GM19397 (cell line): Measurements from ENCODE around the gene KIAA1614.

ENCODE experiments used
- ATAC-seq: cut with Tn5 transposase; IDR thresholded peaks from one replicate; pipeline ENCODE4 v1.9.1; 2021; ENCODE audit warnings: mild to moderate bottlenecking, moderate library complexity; ENCODE audit not compliant: unreplicated experiment

Gene KIAA1614

DNA sequence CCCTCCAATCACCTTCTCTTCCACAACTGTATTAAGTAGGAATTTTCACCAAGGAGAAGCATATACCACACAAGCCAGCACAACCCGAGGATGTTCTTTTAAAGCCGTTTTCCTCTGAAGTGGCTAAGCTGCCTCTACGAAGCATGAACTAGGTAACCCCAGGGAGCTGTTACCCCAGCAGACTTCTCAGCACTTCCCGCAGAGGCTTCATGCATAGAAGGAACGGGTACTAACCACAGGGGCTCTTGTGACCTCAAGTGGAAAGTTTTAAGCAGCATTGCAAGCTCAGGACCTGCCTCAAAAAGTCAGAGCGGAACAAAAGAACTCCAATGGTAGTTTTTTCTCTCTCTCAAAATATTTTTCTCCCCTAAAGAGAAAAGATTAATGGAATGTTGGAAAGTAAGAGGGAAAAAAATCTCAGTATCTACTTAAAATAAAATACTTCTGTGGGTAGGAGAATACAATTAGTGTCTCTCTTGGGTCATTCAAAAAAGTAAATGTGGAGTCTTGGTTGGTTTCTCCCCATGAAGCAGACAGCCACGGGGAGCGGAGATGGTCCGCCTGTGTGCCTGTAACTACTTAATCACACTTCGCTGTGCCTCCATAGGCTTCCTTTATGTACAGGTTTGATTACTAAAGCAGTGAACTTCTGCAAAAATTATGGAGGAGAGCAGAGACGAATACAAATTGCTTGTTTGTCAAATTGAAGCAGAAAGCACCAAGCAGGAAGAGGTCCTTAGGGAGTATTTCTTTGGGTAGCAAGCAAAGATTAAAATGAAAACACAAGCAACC lies 69.1 kb downstream of the KIAA1614 start:
- peak; percentile 79 for ATAC-seq

DNA sequence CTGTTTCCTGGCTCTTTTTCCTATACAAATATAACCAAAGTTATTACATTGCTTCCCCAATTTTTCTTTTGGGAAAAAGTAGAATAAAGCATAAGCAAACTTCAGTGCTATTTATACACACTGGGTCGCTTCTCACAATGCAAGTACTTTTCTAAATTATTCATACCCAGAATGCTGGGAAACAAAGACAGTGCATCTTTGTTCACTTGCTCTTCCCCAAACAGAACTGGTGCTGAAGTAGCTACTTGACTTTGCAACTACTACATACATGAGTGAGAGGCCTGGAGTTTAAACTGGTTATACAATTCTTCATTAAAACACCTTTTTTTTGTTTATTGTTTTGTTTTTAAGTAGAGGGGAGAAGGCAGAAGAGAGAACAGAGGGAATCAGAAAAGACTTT lies 69.7 kb downstream of the KIAA1614 start:
- ATAC-seq, result no peak

- no peak for ATAC-seq
Measured at GRCh38 chr1:180988253-180988752, 75.6 kb downstream of the KIAA1614 start.

DNA sequence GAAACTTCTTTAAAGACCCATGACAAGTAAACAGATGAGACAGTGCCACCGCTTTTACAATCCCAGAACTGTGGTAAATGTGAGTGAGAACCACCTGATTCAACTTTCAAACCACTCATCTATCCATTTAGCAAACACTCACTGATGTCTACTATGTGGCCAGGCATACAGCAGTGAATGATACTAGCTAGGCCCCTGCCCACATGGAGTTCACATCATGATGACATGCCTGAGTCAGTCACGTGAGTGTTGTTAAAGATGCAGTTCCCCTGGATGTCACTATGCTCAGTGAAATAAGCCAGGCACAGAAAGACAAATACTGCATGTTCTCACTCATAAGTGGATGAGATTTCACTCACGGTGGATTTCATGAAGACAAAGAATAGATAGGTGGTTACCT lies 81.6 kb downstream of the KIAA1614 start:
- ATAC-seq, result no peak

DNA sequence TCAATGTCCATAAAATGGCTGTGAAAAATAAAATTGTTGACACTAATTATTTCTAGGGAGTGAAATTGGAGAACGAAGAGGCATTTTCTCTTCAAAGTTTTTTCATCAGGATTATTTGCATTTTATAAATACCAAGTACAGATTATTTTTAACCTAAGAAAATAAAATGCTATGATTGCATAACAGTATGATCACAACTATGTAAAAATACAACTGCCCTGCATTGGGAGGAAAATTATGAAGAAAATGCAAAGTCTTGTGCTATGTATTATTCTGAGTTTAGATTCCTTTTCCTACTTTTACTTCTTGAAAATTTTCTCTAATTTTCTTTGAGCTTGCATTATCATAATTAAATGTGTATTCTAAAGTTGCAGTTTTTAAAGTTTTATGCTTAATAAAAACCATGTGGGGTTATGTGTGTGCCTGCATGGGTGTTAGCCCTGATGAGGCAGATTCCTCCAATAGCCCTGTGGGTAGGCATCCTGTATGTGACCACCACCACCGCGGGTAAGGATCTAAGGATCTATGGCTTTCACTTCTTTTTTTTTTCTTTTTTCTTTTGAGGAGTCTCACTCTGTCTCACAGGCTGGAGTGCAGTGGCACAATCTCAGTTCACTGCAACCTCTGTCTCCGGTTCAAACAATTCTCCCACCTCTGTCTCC lies 85.3 kb downstream of the KIAA1614 start:
- ATAC-seq, result no peak
